ENCODE data around the gene BHLHE41. TPM values are rescaled to one million over a fixed set of nuclear protein-coding genes. Genes with fewer than 3 reads are reported as not detected.

The BHLHE41 gene
- total RNA-seq, 1 donor from 2014 or later = not detected

DNA sequence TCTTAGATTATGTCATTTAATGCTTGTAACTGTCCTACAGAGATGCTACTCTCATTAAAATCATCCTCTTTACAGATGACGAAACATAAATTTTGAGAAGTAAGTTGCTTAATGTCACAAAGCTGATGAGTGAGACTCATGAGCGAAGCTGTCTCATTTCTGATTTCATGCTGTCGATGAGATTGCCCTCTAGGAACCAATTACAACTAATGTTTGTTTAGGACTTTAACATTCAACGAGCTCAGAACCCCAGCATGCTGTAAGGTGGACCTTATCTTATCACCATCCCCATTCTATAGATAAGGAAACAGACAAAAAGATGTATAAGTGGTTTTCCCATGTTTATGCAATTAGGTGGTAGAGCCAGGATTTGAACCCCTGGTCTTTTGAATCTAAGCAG, 23.1 kb downstream of the BHLHE41 start:
- Mint-ChIP-seq H3K27me3 (ENCODE audit: insufficient read depth, low read depth) (no peaks in the 10 kb centered on the region), H3K9me3 (no peaks in the 10 kb centered on the region), H3K27ac (no peak overlapping the region), H3K36me3 (no peaks in the 10 kb centered on the region), H3K4me1 (no peaks in the 10 kb centered on the region), H3K4me3 (no peak overlapping the region)
- H3K4me3 ChIP-seq = no peak overlapping the region
- H3F3A ChIP-seq (ENCODE audit: low read depth) = no peaks in the 10 kb centered on the region
- H3K4me1 ChIP-seq = no peaks in the 10 kb centered on the region
- H3K27me3 ChIP-seq = no peaks in the 10 kb centered on the region
- no peaks in the 10 kb centered on the region for H3K9me3 ChIP-seq (ENCODE audit: low read depth)
- H4K20me1 ChIP-seq (ENCODE audit: low read depth) = no peaks in the 10 kb centered on the region
- TF ChIP-seq, protein P1, sequence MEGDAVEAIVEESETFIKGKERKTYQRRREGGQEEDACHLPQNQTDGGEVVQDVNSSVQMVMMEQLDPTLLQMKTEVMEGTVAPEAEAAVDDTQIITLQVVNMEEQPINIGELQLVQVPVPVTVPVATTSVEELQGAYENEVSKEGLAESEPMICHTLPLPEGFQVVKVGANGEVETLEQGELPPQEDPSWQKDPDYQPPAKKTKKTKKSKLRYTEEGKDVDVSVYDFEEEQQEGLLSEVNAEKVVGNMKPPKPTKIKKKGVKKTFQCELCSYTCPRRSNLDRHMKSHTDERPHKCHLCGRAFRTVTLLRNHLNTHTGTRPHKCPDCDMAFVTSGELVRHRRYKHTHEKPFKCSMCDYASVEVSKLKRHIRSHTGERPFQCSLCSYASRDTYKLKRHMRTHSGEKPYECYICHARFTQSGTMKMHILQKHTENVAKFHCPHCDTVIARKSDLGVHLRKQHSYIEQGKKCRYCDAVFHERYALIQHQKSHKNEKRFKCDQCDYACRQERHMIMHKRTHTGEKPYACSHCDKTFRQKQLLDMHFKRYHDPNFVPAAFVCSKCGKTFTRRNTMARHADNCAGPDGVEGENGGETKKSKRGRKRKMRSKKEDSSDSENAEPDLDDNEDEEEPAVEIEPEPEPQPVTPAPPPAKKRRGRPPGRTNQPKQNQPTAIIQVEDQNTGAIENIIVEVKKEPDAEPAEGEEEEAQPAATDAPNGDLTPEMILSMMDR (IDR thresholded peaks at IDR 0.05) = no peak
- TF ChIP-seq EZH2phosphoT487 (IDR thresholded peaks at IDR 0.05) (no peak), EZH2 (IDR thresholded peaks at IDR 0.05) (no peak)
- DNase-seq (ENCODE audit: low spot score) = no peak
- no peak overlapping the region for H2AFZ ChIP-seq (replicated peaks)
- H3K27ac ChIP-seq = no peak overlapping the region
- H3K79me2 ChIP-seq (ENCODE audit: low read depth) = no peaks in the 10 kb centered on the region
- H3K36me3 ChIP-seq = no peaks in the 10 kb centered on the region
- no peak overlapping the region for H3K9ac ChIP-seq
- H3K4me2 ChIP-seq = no peak overlapping the region

DNA sequence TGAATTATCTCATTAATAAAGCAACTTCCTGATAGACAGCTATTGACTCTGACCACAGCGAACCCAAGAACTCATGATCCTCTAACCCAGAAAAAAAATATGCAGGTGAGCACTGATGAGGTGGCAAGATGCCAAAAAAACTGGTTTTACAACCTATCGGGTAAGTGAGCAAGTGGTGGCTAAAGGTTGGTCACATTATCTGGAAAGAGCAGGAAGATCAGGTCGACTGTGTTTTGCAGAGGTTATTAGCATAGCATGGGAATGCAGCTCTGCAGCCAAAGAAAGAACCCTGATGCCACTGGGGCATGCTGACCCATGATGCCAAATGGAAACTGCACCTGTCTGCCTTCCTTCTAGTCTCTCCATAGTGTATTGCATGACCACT, 23.5 kb downstream of the BHLHE41 start:
- Mint-ChIP-seq H3K27me3 (ENCODE audit: insufficient read depth, low read depth) (no peaks in the 10 kb centered on the region), H3K4me3 (no peak overlapping the region), H3K4me1 (no peaks in the 10 kb centered on the region), H3K36me3 (no peaks in the 10 kb centered on the region), H3K27ac (no peak overlapping the region), H3K9me3 (no peaks in the 10 kb centered on the region)
- no peaks in the 10 kb centered on the region for H3K9me3 ChIP-seq (ENCODE audit: low read depth)
- no peak overlapping the region for H2AFZ ChIP-seq (replicated peaks)
- TF ChIP-seq, protein P1 (IDR thresholded peaks at IDR 0.05) = no peak
- no peak for TF ChIP-seq EZH2phosphoT487 (IDR thresholded peaks at IDR 0.05)
- no peak for TF ChIP-seq EZH2 (IDR thresholded peaks at IDR 0.05)
- H4K20me1 ChIP-seq (ENCODE audit: low read depth) = no peaks in the 10 kb centered on the region
- H3K4me2 ChIP-seq = no peak overlapping the region
- H3K4me1 ChIP-seq = no peaks in the 10 kb centered on the region
- H3F3A ChIP-seq (ENCODE audit: low read depth) = no peaks in the 10 kb centered on the region
- no peak for DNase-seq (ENCODE audit: low spot score)
- H3K36me3 ChIP-seq = no peaks in the 10 kb centered on the region
- no peak overlapping the region for H3K27ac ChIP-seq
- no peak overlapping the region for H3K9ac ChIP-seq
- H3K79me2 ChIP-seq (ENCODE audit: low read depth) = no peaks in the 10 kb centered on the region
- no peak overlapping the region for H3K4me3 ChIP-seq
- no peaks in the 10 kb centered on the region for H3K27me3 ChIP-seq

DNA sequence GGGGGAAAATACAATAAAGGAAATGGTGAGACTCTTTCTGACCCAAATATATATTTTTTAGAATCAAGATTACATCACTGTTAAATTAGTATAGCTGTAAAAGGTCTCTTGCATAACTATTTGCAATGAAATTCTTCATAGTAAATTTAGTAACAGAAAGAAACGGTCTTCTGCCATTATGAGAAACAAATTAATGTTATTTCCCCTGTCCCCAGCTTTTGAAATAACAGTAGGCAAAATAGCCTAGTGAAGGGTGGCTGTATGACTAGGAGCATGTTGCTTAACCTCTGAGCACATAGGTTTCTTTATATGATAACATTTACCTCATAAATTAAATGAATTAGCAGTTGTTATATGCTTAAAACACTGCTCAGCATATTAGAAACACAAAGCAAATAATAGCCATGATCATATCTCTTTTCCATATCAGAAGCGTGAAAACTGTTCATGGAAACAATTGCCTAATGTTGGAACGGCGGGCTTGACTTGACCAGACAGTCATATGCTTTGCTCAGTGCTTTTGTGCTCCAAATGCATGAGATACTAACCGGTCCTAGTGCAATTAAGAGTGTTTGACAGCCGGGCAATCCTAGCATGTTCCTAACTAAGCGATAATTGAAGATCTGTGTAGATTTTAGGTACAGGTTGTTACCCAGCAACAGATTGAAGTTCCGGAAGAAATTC, 24.0 kb downstream of the BHLHE41 start:
- Histone ChIP-seq H3K79me2 (ENCODE audit: low read depth) (no peaks in the 10 kb centered on the region), H3K27ac (no peak overlapping the region), H3K4me1 (no peaks in the 10 kb centered on the region), H3K9ac (no peak overlapping the region), H3K27me3 (no peaks in the 10 kb centered on the region), H3K4me2 (no peak overlapping the region), H4K20me1 (ENCODE audit: low read depth) (no peaks in the 10 kb centered on the region), H3F3A (ENCODE audit: low read depth) (no peaks in the 10 kb centered on the region), H3K36me3 (no peaks in the 10 kb centered on the region), H2AFZ (replicated peaks) (no peak overlapping the region), H3K4me3 (no peak overlapping the region), H3K9me3 (ENCODE audit: low read depth) (no peaks in the 10 kb centered on the region)
- no peak for DNase-seq (ENCODE audit: low spot score)
- no peak overlapping the region for H3K4me3 Mint-ChIP-seq
- no peaks in the 10 kb centered on the region for H3K27me3 Mint-ChIP-seq (ENCODE audit: insufficient read depth, low read depth)
- TF ChIP-seq EZH2 (IDR thresholded peaks at IDR 0.05) = no peak
- no peak for TF ChIP-seq EZH2phosphoT487 (IDR thresholded peaks at IDR 0.05)
- no peaks in the 10 kb centered on the region for H3K36me3 Mint-ChIP-seq
- no peaks in the 10 kb centered on the region for H3K9me3 Mint-ChIP-seq
- H3K4me1 Mint-ChIP-seq = no peaks in the 10 kb centered on the region
- no peak overlapping the region for H3K27ac Mint-ChIP-seq

DNA sequence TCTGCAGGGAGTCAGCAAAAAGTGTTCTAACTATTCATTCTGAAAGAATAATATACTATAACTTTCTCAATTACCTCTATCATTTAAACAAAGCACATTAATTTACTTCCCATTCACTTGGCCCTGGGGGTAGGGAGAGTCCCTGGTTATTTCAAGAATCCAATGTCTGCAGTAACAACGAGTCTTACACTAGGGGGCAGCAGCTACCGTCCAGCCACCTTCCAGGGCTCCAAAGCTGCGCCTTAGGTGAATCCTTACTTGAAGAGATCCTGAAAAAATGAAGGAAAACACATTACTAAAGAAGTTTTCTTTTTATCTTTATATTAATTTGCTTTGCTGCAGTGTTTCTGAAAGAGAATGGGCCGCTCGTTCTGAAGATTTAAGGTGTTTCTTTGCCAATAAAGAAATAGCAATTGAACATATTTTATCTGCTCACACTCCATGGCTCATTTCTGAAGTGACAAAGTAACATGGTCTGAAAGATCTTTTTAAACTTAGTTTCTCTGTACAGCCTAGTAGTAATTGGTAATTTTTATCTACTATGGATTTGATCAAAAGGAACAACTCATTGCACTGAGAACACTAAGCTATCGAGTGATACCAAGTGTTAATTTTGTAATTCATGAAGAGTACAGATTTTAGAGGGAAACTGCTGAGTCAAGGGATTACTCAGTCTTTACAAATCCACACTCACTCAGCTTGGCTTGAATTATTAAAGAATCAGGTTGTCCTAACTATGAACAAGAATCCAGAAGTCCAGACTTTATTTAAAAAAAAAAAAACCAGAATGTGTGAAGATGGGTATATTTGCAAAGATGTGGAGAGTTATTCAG, 27.6 kb downstream of the BHLHE41 start:
- no peaks in the 10 kb centered on the region for H3K36me3 ChIP-seq
- H3K4me2 ChIP-seq = no peak overlapping the region
- H3K9me3 ChIP-seq (ENCODE audit: low read depth) = no peaks in the 10 kb centered on the region
- H3K27me3 Mint-ChIP-seq (ENCODE audit: insufficient read depth, low read depth) = no peaks in the 10 kb centered on the region
- no peaks in the 10 kb centered on the region for H3K36me3 Mint-ChIP-seq
- no peaks in the 10 kb centered on the region for H3K27me3 ChIP-seq
- H3K4me3 Mint-ChIP-seq = no peak overlapping the region
- TF ChIP-seq, protein P1 (IDR thresholded peaks at IDR 0.05) = peak; percentile 98
- TF ChIP-seq EZH2phosphoT487 (IDR thresholded peaks at IDR 0.05) (no peak), EZH2 (IDR thresholded peaks at IDR 0.05) (no peak)
- H3F3A ChIP-seq (ENCODE audit: low read depth) = no peaks in the 10 kb centered on the region
- peak overlapping the region; percentile 60 for H2AFZ ChIP-seq (replicated peaks)
- no peak overlapping the region for H3K4me3 ChIP-seq
- no peaks in the 10 kb centered on the region for H3K4me1 Mint-ChIP-seq
- no peak overlapping the region for H3K9ac ChIP-seq
- no peaks in the 10 kb centered on the region for H4K20me1 ChIP-seq (ENCODE audit: low read depth)
- H3K27ac Mint-ChIP-seq = no peak overlapping the region
- peak; percentile 81 for DNase-seq (ENCODE audit: low spot score)
- H3K27ac ChIP-seq = no peak overlapping the region
- H3K4me1 ChIP-seq = no peaks in the 10 kb centered on the region
- H3K79me2 ChIP-seq (ENCODE audit: low read depth) = no peaks in the 10 kb centered on the region
- no peaks in the 10 kb centered on the region for H3K9me3 Mint-ChIP-seq
